Measurements from ENCODE around the gene VEZF1. TPM values are rescaled to one million over a fixed set of nuclear protein-coding genes. Genes with fewer than 3 reads are reported as not detected.

VEZF1 gene
- total RNA-seq, 1 donor from 2014 or later: 50.9 TPM

DNA sequence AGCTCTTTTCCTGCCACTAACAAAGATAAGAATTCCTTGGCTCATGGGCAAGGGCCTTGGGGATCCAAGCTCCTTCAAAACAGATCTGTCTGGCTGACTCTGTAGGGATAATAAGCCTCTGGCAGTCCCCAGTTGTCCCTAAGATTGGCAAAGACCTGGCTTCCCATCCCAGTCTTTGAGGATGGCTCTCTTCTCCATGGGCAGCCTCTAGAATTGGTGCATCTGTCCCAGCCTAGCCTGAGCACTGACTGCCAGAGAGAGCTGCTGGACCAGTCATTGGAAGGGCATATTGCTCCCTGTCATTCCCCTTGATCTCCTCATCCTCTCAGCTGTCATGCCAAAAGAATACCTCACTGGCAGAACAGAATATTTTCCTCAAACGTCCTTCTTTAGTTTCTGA, 19.6 kb downstream of the VEZF1 start:
- peaks cover 17% of the 10 kb centered on the region for H3K27me3 Mint-ChIP-seq (ENCODE audit: low read depth, unreplicated experiment)
- Histone ChIP-seq H3K9me3 (ENCODE audit: insufficient read depth, low read depth, low read length) (no peaks in the 10 kb centered on the region), H3K79me2 (ENCODE audit: insufficient read depth, low read length) (no peaks in the 10 kb centered on the region), H2AFZ (ENCODE audit: low read depth, low read length) (no peak overlapping the region), H3K27ac (ENCODE audit: low read depth, low read length) (no peak overlapping the region), H3K4me1 (ENCODE audit: insufficient read depth, low read length) (peaks cover 9% of the 10 kb centered on the region), H3K9ac (ENCODE audit: low read length) (no peak overlapping the region), H3K4me3 (ENCODE audit: insufficient read depth, low read depth, low read length) (no peak overlapping the region), H3K27me3 (ENCODE audit: insufficient read depth, low read length) (peaks cover 2% of the 10 kb centered on the region), H3K36me3 (ENCODE audit: insufficient read depth, low read length) (peaks cover 4% of the 10 kb centered on the region), H4K20me1 (ENCODE audit: insufficient read depth, low read length) (no peaks in the 10 kb centered on the region), H3K4me2 (ENCODE audit: low read length) (no peak overlapping the region)
- H3K36me3 Mint-ChIP-seq (ENCODE audit: low read depth, unreplicated experiment): no peaks in the 10 kb centered on the region
- TF ChIP-seq, protein P1, sequence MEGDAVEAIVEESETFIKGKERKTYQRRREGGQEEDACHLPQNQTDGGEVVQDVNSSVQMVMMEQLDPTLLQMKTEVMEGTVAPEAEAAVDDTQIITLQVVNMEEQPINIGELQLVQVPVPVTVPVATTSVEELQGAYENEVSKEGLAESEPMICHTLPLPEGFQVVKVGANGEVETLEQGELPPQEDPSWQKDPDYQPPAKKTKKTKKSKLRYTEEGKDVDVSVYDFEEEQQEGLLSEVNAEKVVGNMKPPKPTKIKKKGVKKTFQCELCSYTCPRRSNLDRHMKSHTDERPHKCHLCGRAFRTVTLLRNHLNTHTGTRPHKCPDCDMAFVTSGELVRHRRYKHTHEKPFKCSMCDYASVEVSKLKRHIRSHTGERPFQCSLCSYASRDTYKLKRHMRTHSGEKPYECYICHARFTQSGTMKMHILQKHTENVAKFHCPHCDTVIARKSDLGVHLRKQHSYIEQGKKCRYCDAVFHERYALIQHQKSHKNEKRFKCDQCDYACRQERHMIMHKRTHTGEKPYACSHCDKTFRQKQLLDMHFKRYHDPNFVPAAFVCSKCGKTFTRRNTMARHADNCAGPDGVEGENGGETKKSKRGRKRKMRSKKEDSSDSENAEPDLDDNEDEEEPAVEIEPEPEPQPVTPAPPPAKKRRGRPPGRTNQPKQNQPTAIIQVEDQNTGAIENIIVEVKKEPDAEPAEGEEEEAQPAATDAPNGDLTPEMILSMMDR (IDR thresholded peaks at IDR 0.05; ENCODE audit: insufficient read depth, low read depth, low read length): no peak
- TF ChIP-seq EZH2 (IDR thresholded peaks at IDR 0.05; ENCODE audit: insufficient read depth, low read length): no peak
- H3K9me3 Mint-ChIP-seq (ENCODE audit: unreplicated experiment): no peaks in the 10 kb centered on the region
- peaks cover 7% of the 10 kb centered on the region for H3K4me1 Mint-ChIP-seq (ENCODE audit: low read depth, unreplicated experiment)
- FAIRE-seq (no peak), DNase-seq (ENCODE audit: low read depth) (no peak)
- no peak overlapping the region for H3K27ac Mint-ChIP-seq (ENCODE audit: unreplicated experiment)
- H3K4me3 Mint-ChIP-seq (ENCODE audit: unreplicated experiment): no peak overlapping the region

DNA sequence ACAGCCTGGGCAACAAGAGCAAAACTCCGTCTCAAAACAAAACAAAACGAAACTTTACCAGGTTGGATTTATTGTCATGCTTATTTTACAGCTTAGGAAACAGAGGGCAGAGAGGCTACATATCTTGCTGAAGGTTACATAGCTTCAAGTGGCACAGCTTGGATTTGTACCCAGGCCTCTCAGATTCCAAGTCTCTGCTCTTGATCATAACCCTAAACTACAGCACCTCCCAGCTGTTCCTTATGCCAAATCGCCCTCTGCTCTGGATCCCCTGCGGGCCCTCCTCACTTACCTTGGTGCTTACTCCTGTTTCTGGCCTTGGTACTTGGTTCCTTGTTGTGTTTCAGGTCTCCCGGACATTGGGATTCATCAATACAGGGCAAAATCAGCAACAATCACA, 21.2 kb downstream of the VEZF1 start:
- Mint-ChIP-seq H3K9me3 (ENCODE audit: unreplicated experiment) (no peaks in the 10 kb centered on the region), H3K27ac (ENCODE audit: unreplicated experiment) (no peak overlapping the region), H3K4me1 (ENCODE audit: low read depth, unreplicated experiment) (peaks cover 7% of the 10 kb centered on the region), H3K4me3 (ENCODE audit: unreplicated experiment) (no peak overlapping the region), H3K27me3 (ENCODE audit: low read depth, unreplicated experiment) (peaks cover 20% of the 10 kb centered on the region), H3K36me3 (ENCODE audit: low read depth, unreplicated experiment) (no peaks in the 10 kb centered on the region)
- no peak overlapping the region for H3K27ac ChIP-seq (ENCODE audit: low read depth, low read length)
- DNase-seq (ENCODE audit: low read depth) (no peak), FAIRE-seq (no peak)
- no peaks in the 10 kb centered on the region for H4K20me1 ChIP-seq (ENCODE audit: insufficient read depth, low read length)
- peaks cover 9% of the 10 kb centered on the region for H3K4me1 ChIP-seq (ENCODE audit: insufficient read depth, low read length)
- H3K9me3 ChIP-seq (ENCODE audit: insufficient read depth, low read depth, low read length): no peaks in the 10 kb centered on the region
- H3K36me3 ChIP-seq (ENCODE audit: insufficient read depth, low read length): no peaks in the 10 kb centered on the region
- H2AFZ ChIP-seq (ENCODE audit: low read depth, low read length): no peak overlapping the region
- TF ChIP-seq, protein P1 (IDR thresholded peaks at IDR 0.05; ENCODE audit: insufficient read depth, low read depth, low read length): no peak
- TF ChIP-seq EZH2 (IDR thresholded peaks at IDR 0.05; ENCODE audit: insufficient read depth, low read length): no peak
- H3K9ac ChIP-seq (ENCODE audit: low read length): no peak overlapping the region
- H3K4me2 ChIP-seq (ENCODE audit: low read length): no peak overlapping the region
- no peak overlapping the region for H3K4me3 ChIP-seq (ENCODE audit: insufficient read depth, low read depth, low read length)
- H3K79me2 ChIP-seq (ENCODE audit: insufficient read depth, low read length): no peaks in the 10 kb centered on the region
- H3K27me3 ChIP-seq (ENCODE audit: insufficient read depth, low read length): peaks cover 2% of the 10 kb centered on the region

DNA sequence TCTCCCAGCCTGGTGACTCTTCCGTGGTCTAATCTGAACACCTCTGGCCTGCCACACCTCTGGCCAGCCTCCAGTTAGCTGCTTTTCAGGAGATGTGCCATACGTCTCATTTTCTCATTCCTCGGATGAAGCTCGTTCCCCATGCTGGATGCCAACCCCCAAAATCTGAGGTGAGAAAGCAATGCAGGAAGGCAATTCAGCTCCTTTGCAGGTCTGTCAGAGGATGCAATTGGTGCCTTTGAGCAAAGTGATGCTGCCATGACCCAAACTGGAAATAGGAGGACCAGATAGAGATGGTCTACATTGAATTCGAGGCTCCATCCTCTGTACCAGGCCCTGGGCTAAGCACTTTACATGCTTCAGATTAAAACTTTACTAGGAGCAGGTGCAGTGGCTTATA, 21.8 kb downstream of the VEZF1 start:
- peaks cover 7% of the 10 kb centered on the region for H3K4me1 Mint-ChIP-seq (ENCODE audit: low read depth, unreplicated experiment)
- FAIRE-seq: no peak
- no peaks in the 10 kb centered on the region for H3K36me3 ChIP-seq (ENCODE audit: insufficient read depth, low read length)

More for the DNA sequence above, 21.8 kb downstream of the VEZF1 start:
- DNase-seq (ENCODE audit: low read depth): no peak
- Mint-ChIP-seq H3K27me3 (ENCODE audit: low read depth, unreplicated experiment) (peaks cover 20% of the 10 kb centered on the region), H3K4me3 (ENCODE audit: unreplicated experiment) (no peak overlapping the region), H3K36me3 (ENCODE audit: low read depth, unreplicated experiment) (no peaks in the 10 kb centered on the region), H3K27ac (ENCODE audit: unreplicated experiment) (no peak overlapping the region), H3K9me3 (ENCODE audit: unreplicated experiment) (no peaks in the 10 kb centered on the region)
- Histone ChIP-seq H3K9ac (ENCODE audit: low read length) (no peak overlapping the region), H3K27ac (ENCODE audit: low read depth, low read length) (no peak overlapping the region), H2AFZ (ENCODE audit: low read depth, low read length) (no peak overlapping the region), H3K4me3 (ENCODE audit: insufficient read depth, low read depth, low read length) (no peak overlapping the region), H3K79me2 (ENCODE audit: insufficient read depth, low read length) (no peaks in the 10 kb centered on the region), H3K9me3 (ENCODE audit: insufficient read depth, low read depth, low read length) (no peaks in the 10 kb centered on the region), H3K27me3 (ENCODE audit: insufficient read depth, low read length) (peaks cover 2% of the 10 kb centered on the region), H4K20me1 (ENCODE audit: insufficient read depth, low read length) (no peaks in the 10 kb centered on the region), H3K4me2 (ENCODE audit: low read length) (no peak overlapping the region), H3K4me1 (ENCODE audit: insufficient read depth, low read length) (peaks cover 9% of the 10 kb centered on the region)
- TF ChIP-seq EZH2 (IDR thresholded peaks at IDR 0.05; ENCODE audit: insufficient read depth, low read length): no peak
- TF ChIP-seq, protein P1 (IDR thresholded peaks at IDR 0.05; ENCODE audit: insufficient read depth, low read depth, low read length): no peak
